Progenitor cell of endocrine pancreas (in vitro differentiated cells): ENCODE results near the gene OSBPL3. TPM values are rescaled to one million over a fixed set of nuclear protein-coding genes. Genes with fewer than 3 reads are reported as not detected.

Experiments used
- DNase-seq: peaks from one replicate; pipeline ENCODE4 v3.0.0; 2021; ENCODE audit warnings: low spot score; ENCODE audit not compliant: unreplicated experiment
- H3K27ac Mint-ChIP-seq: 2 replicates; pipeline ENCODE4 v1.8.0; 2021; ENCODE audit warnings: mild to moderate bottlenecking, moderate library complexity, mixed read lengths
- H3K27me3 Mint-ChIP-seq: 2 replicates; pipeline ENCODE4 v1.8.0; 2021; ENCODE audit warnings: mixed read lengths
- H3K36me3 Mint-ChIP-seq: 2 replicates; pipeline ENCODE4 v1.8.0; 2022; ENCODE audit warnings: mixed read lengths; ENCODE audit not compliant: insufficient read depth
- H3K4me1 Mint-ChIP-seq: 2 replicates; pipeline ENCODE4 v1.8.0; 2021; ENCODE audit warnings: low read depth, mixed read lengths
- H3K4me3 Mint-ChIP-seq: 2 replicates; pipeline ENCODE4 v1.8.0; 2021; ENCODE audit warnings: low read depth, mild to moderate bottlenecking, moderate library complexity, mixed read lengths
- H3K9me3 Mint-ChIP-seq: 2 replicates; pipeline ENCODE4 v1.8.0; 2021; ENCODE audit warnings: low read depth, mixed read lengths
- total RNA-seq: library from RNA; stranded (reverse); gene quantifications from 2 replicates; pipeline ENCODE4 v1.2.1, GENCODE V29; 2021
- TF ChIP-seq, protein P1 (sequence below): fragments of 200-600 bp; sonication (generic); IDR thresholded peaks from one replicate; pipeline ENCODE4 v1.5.0; 2021; ENCODE audit warnings: antibody characterized with exemption, mild to moderate bottlenecking; ENCODE audit not compliant: unreplicated experiment

Gene OSBPL3
- total RNA-seq, 1 donor from 2014 or later: 11.6 TPM

DNA sequence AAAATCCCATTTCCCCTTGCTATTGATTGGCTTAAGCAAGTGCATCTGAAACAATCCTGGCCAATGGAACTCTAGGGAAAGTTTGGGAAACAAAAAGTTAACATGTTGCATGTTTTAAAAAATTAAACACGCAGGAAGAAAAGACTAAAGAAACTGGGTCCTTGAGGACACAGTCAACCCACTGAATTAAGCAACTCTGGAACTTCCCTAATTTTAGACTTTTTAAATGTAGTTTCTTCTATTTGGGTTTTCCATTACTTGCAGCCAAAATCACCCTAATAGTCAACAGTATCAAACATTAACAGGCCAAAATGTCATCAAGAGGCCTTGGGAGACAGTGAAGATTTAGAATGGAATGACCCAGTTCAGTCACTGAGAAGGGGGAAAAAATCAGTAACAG, 40.6 kb downstream of the OSBPL3 start:
- Mint-ChIP-seq H3K4me1 (peaks cover 2% of the 10 kb centered on the region), H3K9me3 (no peaks in the 10 kb centered on the region), H3K27me3 (no peaks in the 10 kb centered on the region), H3K27ac (no peak overlapping the region), H3K4me3 (no peak overlapping the region), H3K36me3 (peaks cover 1% of the 10 kb centered on the region)
- TF ChIP-seq, protein P1, sequence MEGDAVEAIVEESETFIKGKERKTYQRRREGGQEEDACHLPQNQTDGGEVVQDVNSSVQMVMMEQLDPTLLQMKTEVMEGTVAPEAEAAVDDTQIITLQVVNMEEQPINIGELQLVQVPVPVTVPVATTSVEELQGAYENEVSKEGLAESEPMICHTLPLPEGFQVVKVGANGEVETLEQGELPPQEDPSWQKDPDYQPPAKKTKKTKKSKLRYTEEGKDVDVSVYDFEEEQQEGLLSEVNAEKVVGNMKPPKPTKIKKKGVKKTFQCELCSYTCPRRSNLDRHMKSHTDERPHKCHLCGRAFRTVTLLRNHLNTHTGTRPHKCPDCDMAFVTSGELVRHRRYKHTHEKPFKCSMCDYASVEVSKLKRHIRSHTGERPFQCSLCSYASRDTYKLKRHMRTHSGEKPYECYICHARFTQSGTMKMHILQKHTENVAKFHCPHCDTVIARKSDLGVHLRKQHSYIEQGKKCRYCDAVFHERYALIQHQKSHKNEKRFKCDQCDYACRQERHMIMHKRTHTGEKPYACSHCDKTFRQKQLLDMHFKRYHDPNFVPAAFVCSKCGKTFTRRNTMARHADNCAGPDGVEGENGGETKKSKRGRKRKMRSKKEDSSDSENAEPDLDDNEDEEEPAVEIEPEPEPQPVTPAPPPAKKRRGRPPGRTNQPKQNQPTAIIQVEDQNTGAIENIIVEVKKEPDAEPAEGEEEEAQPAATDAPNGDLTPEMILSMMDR: no peak
- no peak for DNase-seq

DNA sequence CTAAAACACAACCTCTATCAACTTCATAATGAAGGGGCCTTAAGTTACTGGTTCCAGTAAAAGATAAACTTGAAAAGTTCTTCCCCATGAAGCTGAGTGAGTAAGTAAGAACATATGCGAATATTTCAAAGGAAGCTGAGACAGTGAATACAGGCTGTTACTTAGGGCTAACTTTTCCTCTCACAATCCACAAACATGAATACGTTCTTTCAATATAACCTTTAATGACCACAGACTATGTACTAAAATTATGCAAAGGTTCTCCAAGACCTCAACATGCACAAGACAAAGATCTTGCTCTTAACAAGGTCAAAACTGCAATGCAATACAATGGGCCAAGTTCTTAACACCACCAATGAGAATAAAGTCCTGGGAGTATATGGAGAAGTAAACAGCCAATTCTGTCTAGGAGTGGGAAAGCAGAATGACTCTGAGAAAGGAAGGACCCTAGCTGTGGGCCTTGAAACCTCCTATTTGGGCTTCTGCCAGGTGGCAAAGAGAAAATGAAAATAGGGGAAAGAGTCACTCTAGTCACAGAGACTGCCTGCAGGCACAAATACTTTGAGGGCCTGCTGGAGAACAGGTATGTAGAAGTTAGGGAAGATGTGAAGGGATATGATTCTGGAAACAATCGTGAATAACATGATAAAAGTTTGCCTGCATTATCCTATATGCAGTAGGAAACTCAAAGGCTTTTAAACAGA, 43.7 kb downstream of the OSBPL3 start:
- peaks cover 2% of the 10 kb centered on the region for H3K36me3 Mint-ChIP-seq
- no peaks in the 10 kb centered on the region for H3K27me3 Mint-ChIP-seq
- no peak for DNase-seq
- no peak overlapping the region for H3K4me3 Mint-ChIP-seq
- H3K4me1 Mint-ChIP-seq: peaks cover 2% of the 10 kb centered on the region
- H3K27ac Mint-ChIP-seq: no peak overlapping the region
- no peaks in the 10 kb centered on the region for H3K9me3 Mint-ChIP-seq
- TF ChIP-seq, protein P1: no peak

DNA sequence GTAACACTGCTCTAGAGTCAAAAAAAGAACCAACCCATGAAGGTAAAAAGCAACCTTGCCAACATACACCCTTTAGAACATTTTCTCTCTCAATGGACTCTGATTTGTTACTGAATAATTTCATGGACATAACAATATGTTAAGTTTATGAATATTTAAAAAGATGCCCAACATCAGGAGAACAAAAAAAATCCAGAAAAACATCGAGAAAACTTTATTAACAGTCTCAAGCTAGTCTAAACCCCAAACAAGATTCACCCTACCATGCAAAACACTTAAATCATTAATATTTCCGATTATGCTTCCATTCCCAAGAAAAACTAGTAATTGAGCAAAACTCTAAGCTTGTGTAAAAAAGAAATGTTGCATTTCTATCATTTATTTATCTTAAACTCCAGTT, 46.7 kb downstream of the OSBPL3 start:
- no peak overlapping the region for H3K27ac Mint-ChIP-seq
- TF ChIP-seq, protein P1: no peak
- peaks cover 1% of the 10 kb centered on the region for H3K36me3 Mint-ChIP-seq
- H3K4me3 Mint-ChIP-seq: no peak overlapping the region
- H3K27me3 Mint-ChIP-seq: no peaks in the 10 kb centered on the region
- peaks cover 2% of the 10 kb centered on the region for H3K4me1 Mint-ChIP-seq
- no peaks in the 10 kb centered on the region for H3K9me3 Mint-ChIP-seq
- DNase-seq: no peak

DNA sequence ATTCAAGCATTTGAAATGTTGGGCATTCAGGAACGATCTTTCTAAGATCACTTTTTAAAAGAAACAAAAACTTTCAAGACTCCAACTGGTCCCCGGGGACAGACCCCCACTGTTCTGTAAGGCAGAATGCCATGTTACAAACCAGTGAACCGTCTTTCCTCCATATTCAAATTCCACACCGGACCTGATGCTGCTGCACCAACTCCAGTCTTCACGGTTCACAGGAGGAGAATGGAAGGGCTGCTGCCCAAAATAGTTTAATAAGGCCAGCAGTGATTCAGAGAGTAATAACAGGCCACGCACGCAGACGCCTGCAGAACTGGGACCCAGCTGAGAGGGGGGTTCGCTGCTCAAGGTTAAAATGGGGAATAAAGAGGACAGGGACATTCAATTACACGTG, 47.2 kb downstream of the OSBPL3 start:
- Mint-ChIP-seq H3K4me1 (no peaks in the 10 kb centered on the region), H3K27ac (no peak overlapping the region), H3K36me3 (peaks cover 1% of the 10 kb centered on the region), H3K4me3 (no peak overlapping the region), H3K27me3 (no peaks in the 10 kb centered on the region), H3K9me3 (no peaks in the 10 kb centered on the region)
- DNase-seq: no peak
- TF ChIP-seq, protein P1: no peak

DNA sequence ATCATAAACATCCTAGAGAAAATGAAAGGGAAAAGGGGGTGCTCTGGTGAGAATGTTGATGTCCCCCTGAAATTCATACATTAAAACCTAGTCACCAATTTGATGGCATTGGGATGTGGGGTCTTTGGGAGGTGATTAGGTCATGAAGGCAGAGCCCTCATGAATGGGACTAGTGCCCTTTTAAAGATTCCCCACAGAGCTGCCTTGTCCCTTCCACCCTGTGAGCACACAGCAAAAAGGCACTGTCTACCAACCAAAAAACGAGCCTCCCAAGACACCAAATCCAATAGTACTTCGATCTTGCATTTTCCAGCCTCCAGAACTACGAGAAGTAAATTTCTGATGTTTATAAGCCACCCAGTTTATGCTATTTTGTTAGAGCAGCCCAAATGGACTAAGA, 47.6 kb downstream of the OSBPL3 start:
- no peak for DNase-seq
- Mint-ChIP-seq H3K9me3 (no peaks in the 10 kb centered on the region), H3K36me3 (peaks cover 1% of the 10 kb centered on the region), H3K27me3 (no peaks in the 10 kb centered on the region), H3K27ac (no peak overlapping the region), H3K4me1 (no peaks in the 10 kb centered on the region), H3K4me3 (no peak overlapping the region)
- TF ChIP-seq, protein P1: no peak
